ENCODE results near the gene ZNF813.
"Not testable (repeated sequence)": the region's sequence is repeated elsewhere in the genome, so short reads cannot be mapped to it uniquely, and the experiment has no call there.

DNA sequence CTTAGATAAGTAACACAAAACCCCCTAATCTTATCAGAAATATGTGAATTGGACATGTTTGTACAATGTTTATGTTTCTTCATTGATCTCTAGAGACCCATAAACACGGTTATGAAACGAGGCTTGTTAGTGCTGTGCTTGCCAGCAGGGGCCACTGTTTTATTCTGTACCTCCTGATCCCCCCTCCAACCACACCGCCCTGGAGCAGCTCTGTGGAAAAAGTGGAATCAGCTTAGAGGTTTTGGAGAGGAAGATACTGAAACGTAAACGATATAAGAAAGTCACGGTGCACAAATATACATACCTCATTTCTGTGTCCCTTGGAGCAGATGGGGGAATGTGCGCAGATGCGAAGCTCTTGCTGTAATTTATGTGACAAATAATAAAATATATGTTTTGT lies 43.9 kb upstream of the ZNF813 start:
- TF ChIP-seq, protein P1, sequence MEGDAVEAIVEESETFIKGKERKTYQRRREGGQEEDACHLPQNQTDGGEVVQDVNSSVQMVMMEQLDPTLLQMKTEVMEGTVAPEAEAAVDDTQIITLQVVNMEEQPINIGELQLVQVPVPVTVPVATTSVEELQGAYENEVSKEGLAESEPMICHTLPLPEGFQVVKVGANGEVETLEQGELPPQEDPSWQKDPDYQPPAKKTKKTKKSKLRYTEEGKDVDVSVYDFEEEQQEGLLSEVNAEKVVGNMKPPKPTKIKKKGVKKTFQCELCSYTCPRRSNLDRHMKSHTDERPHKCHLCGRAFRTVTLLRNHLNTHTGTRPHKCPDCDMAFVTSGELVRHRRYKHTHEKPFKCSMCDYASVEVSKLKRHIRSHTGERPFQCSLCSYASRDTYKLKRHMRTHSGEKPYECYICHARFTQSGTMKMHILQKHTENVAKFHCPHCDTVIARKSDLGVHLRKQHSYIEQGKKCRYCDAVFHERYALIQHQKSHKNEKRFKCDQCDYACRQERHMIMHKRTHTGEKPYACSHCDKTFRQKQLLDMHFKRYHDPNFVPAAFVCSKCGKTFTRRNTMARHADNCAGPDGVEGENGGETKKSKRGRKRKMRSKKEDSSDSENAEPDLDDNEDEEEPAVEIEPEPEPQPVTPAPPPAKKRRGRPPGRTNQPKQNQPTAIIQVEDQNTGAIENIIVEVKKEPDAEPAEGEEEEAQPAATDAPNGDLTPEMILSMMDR (IDR thresholded peaks at IDR 0.05): peak; percentile 12; the same call in 1 of the 2 replicates
- TF ChIP-seq, protein P2, sequence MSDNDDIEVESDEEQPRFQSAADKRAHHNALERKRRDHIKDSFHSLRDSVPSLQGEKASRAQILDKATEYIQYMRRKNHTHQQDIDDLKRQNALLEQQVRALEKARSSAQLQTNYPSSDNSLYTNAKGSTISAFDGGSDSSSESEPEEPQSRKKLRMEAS (IDR thresholded peaks at IDR 0.05; ENCODE audit: low read depth): not testable (repeated sequence)
- TF ChIP-seq, protein P3, sequence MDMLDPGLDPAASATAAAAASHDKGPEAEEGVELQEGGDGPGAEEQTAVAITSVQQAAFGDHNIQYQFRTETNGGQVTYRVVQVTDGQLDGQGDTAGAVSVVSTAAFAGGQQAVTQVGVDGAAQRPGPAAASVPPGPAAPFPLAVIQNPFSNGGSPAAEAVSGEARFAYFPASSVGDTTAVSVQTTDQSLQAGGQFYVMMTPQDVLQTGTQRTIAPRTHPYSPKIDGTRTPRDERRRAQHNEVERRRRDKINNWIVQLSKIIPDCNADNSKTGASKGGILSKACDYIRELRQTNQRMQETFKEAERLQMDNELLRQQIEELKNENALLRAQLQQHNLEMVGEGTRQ (IDR thresholded peaks at IDR 0.05; ENCODE audit: borderline replicate concordance, low read depth, low read length): not testable (repeated sequence)
- TF ChIP-seq, protein P4, sequence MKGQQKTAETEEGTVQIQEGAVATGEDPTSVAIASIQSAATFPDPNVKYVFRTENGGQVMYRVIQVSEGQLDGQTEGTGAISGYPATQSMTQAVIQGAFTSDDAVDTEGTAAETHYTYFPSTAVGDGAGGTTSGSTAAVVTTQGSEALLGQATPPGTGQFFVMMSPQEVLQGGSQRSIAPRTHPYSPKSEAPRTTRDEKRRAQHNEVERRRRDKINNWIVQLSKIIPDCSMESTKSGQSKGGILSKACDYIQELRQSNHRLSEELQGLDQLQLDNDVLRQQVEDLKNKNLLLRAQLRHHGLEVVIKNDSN (IDR thresholded peaks at IDR 0.05; ENCODE audit: borderline replicate concordance, low read depth): not testable (repeated sequence)
- TF ChIP-seq EP300 (IDR thresholded peaks at IDR 0.05; ENCODE audit: borderline replicate concordance in 1 of 2, low read depth in 1 of 2, low read length in 1 of 2); YY1 (IDR thresholded peaks at IDR 0.05; ENCODE audit: low read depth); SMC3 (IDR thresholded peaks at IDR 0.05; ENCODE audit: low read depth, low read length); POLR2AphosphoS5 (IDR thresholded peaks at IDR 0.05; ENCODE audit: low read depth, low read length); TAF1 (IDR thresholded peaks at IDR 0.05; ENCODE audit: borderline replicate concordance, low read depth, low read length); RAD21 (IDR thresholded peaks at IDR 0.05; ENCODE audit: low read length); GATA2 (CRISPR knock-in tag; IDR thresholded peaks at IDR 0.05); NFIC (IDR thresholded peaks at IDR 0.05; ENCODE audit: borderline replicate concordance); RCOR1 (IDR thresholded peaks at IDR 0.05; ENCODE audit: low read length): not testable (repeated sequence)
